WTC11 (cell line): ENCODE measurements around the gene SLC26A11. TPM values are rescaled to one million over a fixed set of nuclear protein-coding genes. Genes with fewer than 3 reads are reported as not detected.

Experiments
- ATF1 ChIP-seq: sonication (generic); formaldehyde crosslinking; IDR thresholded peaks from 2 replicates; pipeline ENCODE4 v1.8.1; 2023; ENCODE audit warnings: mild to moderate bottlenecking, moderate library complexity, missing genetic modification reagents
- ATF6 ChIP-seq: sonication (generic); formaldehyde crosslinking; IDR thresholded peaks from 2 replicates; pipeline ENCODE4 v1.8.1; 2023; ENCODE audit warnings: mild to moderate bottlenecking, missing genetic modification reagents
- CREM ChIP-seq: sonication (generic); formaldehyde crosslinking; IDR thresholded peaks from 2 replicates; pipeline ENCODE4 v1.8.1; 2022; ENCODE audit warnings: mild to moderate bottlenecking, missing genetic modification reagents, moderate library complexity
- E2F1 ChIP-seq: sonication (generic); formaldehyde crosslinking; IDR thresholded peaks from 2 replicates; pipeline ENCODE4 v1.8.0; 2022; ENCODE audit warnings: mild to moderate bottlenecking, missing genetic modification reagents
- ELF4 ChIP-seq: sonication (generic); formaldehyde crosslinking; IDR thresholded peaks from 2 replicates; pipeline ENCODE4 v1.8.1; 2022; ENCODE audit warnings: low read depth, mild to moderate bottlenecking, moderate library complexity, missing genetic modification reagents
- EMX1 ChIP-seq: fragments of 250-450 bp; sonication (Bioruptor Pico); IDR thresholded peaks from 2 replicates; pipeline ENCODE4 v1.8.0; 2021; ENCODE audit warnings: mild to moderate bottlenecking
- HMGA2 ChIP-seq: fragments of 250-450 bp; sonication (Bioruptor Pico); IDR thresholded peaks from 2 replicates; pipeline ENCODE4 v1.4.0; 2021; ENCODE audit warnings: mild to moderate bottlenecking, moderate library complexity
- IRF1 ChIP-seq: sonication (generic); formaldehyde crosslinking; IDR thresholded peaks from 2 replicates; pipeline ENCODE4 v1.8.0; 2023; ENCODE audit warnings: missing genetic modification reagents
- JUN ChIP-seq: sonication (generic); formaldehyde crosslinking; IDR thresholded peaks from 2 replicates; pipeline ENCODE4 v1.8.0; 2023; ENCODE audit warnings: mild to moderate bottlenecking, missing genetic modification reagents
- MAX ChIP-seq: sonication (generic); formaldehyde crosslinking; IDR thresholded peaks from 2 replicates; pipeline ENCODE4 v1.8.0; 2022; ENCODE audit warnings: mild to moderate bottlenecking, missing genetic modification reagents
- NFATC4 ChIP-seq: fragments of 250-450 bp; sonication (Bioruptor Pico); IDR thresholded peaks from 2 replicates; pipeline ENCODE4 v1.9.0; 2021; ENCODE audit warnings: mild to moderate bottlenecking
- NFYB ChIP-seq: sonication (generic); formaldehyde crosslinking; conservative IDR thresholded peaks from 2 replicates; pipeline ENCODE4 v1.8.0; 2022; ENCODE audit warnings: low read depth, missing genetic modification reagents
- NR2C2 ChIP-seq: sonication (generic); formaldehyde crosslinking; IDR thresholded peaks from 2 replicates; pipeline ENCODE4 v1.8.0; 2022; ENCODE audit warnings: mild to moderate bottlenecking, missing genetic modification reagents
- OVOL2 ChIP-seq: fragments of 250-450 bp; sonication (Bioruptor Pico); IDR thresholded peaks from 2 replicates; pipeline ENCODE4 v1.9.0; 2021; ENCODE audit warnings: mild to moderate bottlenecking, borderline replicate concordance
- SMAD4 ChIP-seq: sonication (generic); formaldehyde crosslinking; IDR thresholded peaks from 2 replicates; pipeline ENCODE4 v1.8.0; 2022; ENCODE audit warnings: mild to moderate bottlenecking, missing genetic modification reagents
- SP1 ChIP-seq: sonication (generic); formaldehyde crosslinking; conservative IDR thresholded peaks from 2 replicates; pipeline ENCODE4 v1.8.1; 2022; ENCODE audit warnings: missing genetic modification reagents
- USF2 ChIP-seq: sonication (generic); formaldehyde crosslinking; IDR thresholded peaks from 2 replicates; pipeline ENCODE4 v1.8.1; 2023; ENCODE audit warnings: mild to moderate bottlenecking, missing genetic modification reagents, moderate library complexity
- ZMAT4 ChIP-seq: fragments of 250-450 bp; sonication (Bioruptor Pico); IDR thresholded peaks from 2 replicates; pipeline ENCODE4 v1.9.0; 2021; ENCODE audit warnings: mild to moderate bottlenecking
- ZNF138 ChIP-seq: sonication (generic); formaldehyde crosslinking; conservative IDR thresholded peaks from 2 replicates; pipeline ENCODE4 v1.8.1; 2022; ENCODE audit warnings: mild to moderate bottlenecking, moderate library complexity, missing genetic modification reagents
- ZNF219 ChIP-seq: sonication (generic); formaldehyde crosslinking; IDR thresholded peaks from 2 replicates; pipeline ENCODE4 v1.8.0; 2023; ENCODE audit warnings: missing genetic modification reagents, mild to moderate bottlenecking, borderline replicate concordance
- ZNF232 ChIP-seq: sonication (generic); formaldehyde crosslinking; IDR thresholded peaks from 2 replicates; pipeline ENCODE4 v1.8.0; 2022; ENCODE audit warnings: mild to moderate bottlenecking, missing genetic modification reagents
- ZNF281 ChIP-seq: sonication (generic); formaldehyde crosslinking; IDR thresholded peaks from 2 replicates; pipeline ENCODE4 v1.8.0; 2023; ENCODE audit warnings: mild to moderate bottlenecking, missing genetic modification reagents
- ZNF416 ChIP-seq: fragments of 250-450 bp; sonication (Bioruptor Pico); IDR thresholded peaks from 2 replicates; pipeline ENCODE4 v1.9.0; 2021; ENCODE audit warnings: mild to moderate bottlenecking, inconsistent platforms
- ZNF425 ChIP-seq: fragments of 250-450 bp; sonication (Bioruptor Pico); conservative IDR thresholded peaks from 2 replicates; pipeline ENCODE4 v1.9.0; 2021; ENCODE audit warnings: mild to moderate bottlenecking
- ZNF512 ChIP-seq: sonication (generic); formaldehyde crosslinking; IDR thresholded peaks from 2 replicates; pipeline ENCODE4 v1.8.1; 2022; ENCODE audit warnings: missing genetic modification reagents, borderline replicate concordance
- ZSCAN18 ChIP-seq: fragments of 250-450 bp; sonication (Bioruptor Pico); IDR thresholded peaks from 2 replicates; pipeline ENCODE4 v2.1.2; 2022; ENCODE audit warnings: mild to moderate bottlenecking, moderate library complexity
- total RNA-seq: library from RNA; stranded (reverse); gene quantifications from 3 replicates; pipeline ENCODE4 v1.2.3, GENCODE V29; 2021

Gene SLC26A11
- total RNA-seq, 1 experiment from 2014 or later, result 26.4 TPM

- TF ChIP-seq ZNF416 (no peak), ZNF512 (no peak), ZNF219 (no peak), ZNF138 (CRISPR knock-in tag) (no peak), SMAD4 (CRISPR knock-in tag) (no peak), NR2C2 (CRISPR knock-in tag) (no peak), OVOL2 (CRISPR knock-in tag) (no peak), ZNF425 (no peak), MAX (peak; percentile 62; the same call in 1 of the 2 replicates), ATF1 (CRISPR knock-in tag) (no peak), JUN (no peak), IRF1 (CRISPR knock-in tag) (no peak; the same call in 1 of the 2 replicates), ZNF232 (CRISPR knock-in tag) (no peak), NFATC4 (no peak), HMGA2 (CRISPR knock-in tag) (no peak), ZMAT4 (no peak), USF2 (CRISPR knock-in tag) (peak; percentile 96), ZSCAN18 (no peak), E2F1 (CRISPR knock-in tag) (no peak), CREM (no peak), ATF6 (no peak), EMX1 (CRISPR knock-in tag) (no peak), ZNF281 (CRISPR knock-in tag) (no peak), ELF4 (CRISPR knock-in tag) (no peak), NFYB (0 out of 2 replicates have a peak, but pooled peaks have one; percentile 15), SP1 (CRISPR knock-in tag) (peak; percentile 90)
Observed at GRCh38 chr17:80220054-80220735, at the start of gene SLC26A11, which contains the start of gene SGSH (continued).
